Aorta (tissue), 5 donors: ENCODE data around the gene MIS18A. TPM values are rescaled to one million over a fixed set of nuclear protein-coding genes. Genes with fewer than 3 reads are reported as not detected.

Source experiments
- ATAC-seq: fragments of 200-7000 bp; cut with Tn5 transposase; one replicate; pipeline ENCODE4 v1.9.1; 2022; ENCODE audit warnings: moderate library complexity; ENCODE audit not compliant: low FRiP score
- DNase-seq, 2 donors: peaks; one replicate each; pipeline ENCODE4 v3.0.0-alpha.2; 2020
- H3K27ac ChIP-seq, 2 donors: one replicate each; pipeline ENCODE4 v1.5.1; 2013; ENCODE audit warnings: low read length in 2 of 2, mild to moderate bottlenecking in 2 of 2, moderate library complexity in 2 of 2, control low read depth in 1 of 2, inconsistent platforms in 1 of 2, low read depth in 1 of 2
- H3K27me3 ChIP-seq, 2 donors: one replicate each; pipeline ENCODE4 v1.6.1; 2013; ENCODE audit warnings: control low read depth in 1 of 2, low read length in 1 of 2, mild to moderate bottlenecking in 1 of 2, moderate library complexity in 1 of 2; ENCODE audit not compliant: insufficient read depth in 2 of 2, control insufficient read depth in 1 of 2
- H3K36me3 ChIP-seq, 2 donors: one replicate each; pipeline ENCODE4 v1.6.1; 2013; ENCODE audit warnings: control low read depth in 1 of 2, low read length in 1 of 2, mild to moderate bottlenecking in 1 of 2; ENCODE audit not compliant: insufficient read depth in 2 of 2, control insufficient read depth in 1 of 2
- H3K4me1 ChIP-seq, 2 donors: one replicate each; pipeline ENCODE4 v1.6.1; 2013; ENCODE audit warnings: low read length in 2 of 2, control low read depth in 1 of 2, mild to moderate bottlenecking in 1 of 2, moderate library complexity in 1 of 2; ENCODE audit not compliant: insufficient read depth in 2 of 2, control insufficient read depth in 1 of 2
- H3K4me3 ChIP-seq, 2 donors: one replicate each; pipeline ENCODE4 v1.5.1; 2013; ENCODE audit warnings: low read length in 2 of 2, control low read depth in 1 of 2, mild to moderate bottlenecking in 1 of 2
- H3K9me3 ChIP-seq: one replicate; pipeline ENCODE4 v1.6.1; 2013; ENCODE audit warnings: mild to moderate bottlenecking, low read length; ENCODE audit not compliant: control insufficient read depth
- WGBS, 2 donors: extraction: QIAGEN DNeasy Blood & Tissue Kit; methylation state at CpG; one replicate each; pipeline ENCODE4 v1.1.7; 2013; 5-methylcytosine and 5-hydroxymethylcytosine counted together
- intact Hi-C, 2 donors: fragments of 100-400 bp; cut with DNase I; formaldehyde crosslinking; loops; one replicate each; pipeline versions ENCODE4 v1.14.2 to v1.15.0; 2022
- polyA plus RNA-seq, 2 donors: library from polyadenylated mRNA; stranded (reverse); fragments of 200-250 nt; gene quantifications; one replicate each; pipeline ENCODE4 v1.2.3, GENCODE V29; 2013
- total RNA-seq, 2 donors: library from RNA; stranded (reverse); fragmentation: NEBNext Ultra II Directional; extraction: Animal tissue kit (Norgen Biotek cat#: 25700); gene quantifications; one replicate each; pipeline ENCODE4 v1.2.1, GENCODE V29; 2021
- donor health status: healthy with polysubstance abuse.
- donor health status: Bipolar disorder and iron deficiency.
- donor health status: DM: no; HTN: no; CAD: no.
- donor health status: DM: no; HTN: no; CAD: no.
- donor health status: DM: yes; HTN: yes; CAD: no.

Gene MIS18A
- total and polyA plus RNA-seq, 4 donors, result 3.3 to 5.5 (median 4.7) TPM

GRCh38 chr21:32300117-32300681 lies 21.4 kb upstream of the MIS18A start:
- no peaks in the 10 kb centered on the region for H3K36me3 ChIP-seq
- ATAC-seq (no peak), DNase-seq (no peak)
- H3K4me1 ChIP-seq, result no peaks in the 10 kb centered on the region
- WGBS, 2 donors, result 92% methylated on average over 41 of the region's 41 CpGs
- no peak overlapping the region for H3K27ac ChIP-seq
- intact Hi-C loops, result no loop called here
- no peaks in the 10 kb centered on the region for H3K9me3 ChIP-seq
- no peaks in the 10 kb centered on the region for H3K27me3 ChIP-seq
- H3K4me3 ChIP-seq, result no peak overlapping the region

GRCh38 chr21:32299695-32300094 lies 20.8 kb upstream of the MIS18A start:
- intact Hi-C loops, result no loop called here
- 83% methylated on average over 6 of the region's 6 CpGs for WGBS, 2 donors
- ATAC-seq, result no peak
- Histone ChIP-seq H3K4me1 (no peaks in the 10 kb centered on the region), H3K27ac (no peak overlapping the region), H3K27me3 (no peaks in the 10 kb centered on the region), H3K4me3 (no peak overlapping the region), H3K9me3 (no peaks in the 10 kb centered on the region), H3K36me3 (no peaks in the 10 kb centered on the region)
- no peak for DNase-seq

- Histone ChIP-seq H3K4me1 (no peaks in the 10 kb centered on the region), H3K4me3 (no peak within 1 kb of the TSS), H3K27ac (no peak within 1 kb of the TSS), H3K36me3 (no peaks in the 10 kb centered on the region), H3K27me3 (no peaks in the 10 kb centered on the region), H3K9me3 (no peaks in the 10 kb centered on the region)
- ATAC-seq (no peak), DNase-seq (no peak)
- WGBS, 2 donors, result 88 to 89% methylated on average over 14 of the region's 14 CpGs
- intact Hi-C loops, result no loop called here
These were observed 19.8 kb upstream of the MIS18A start, which contains the start of gene MRAP for GRCh38 chr21:32298658-32299081. MRAP (plus strand) TSS chr21:32298855; CDS start chr21:32298972, 117 bp downstream.

GRCh38 chr21:32298148-32298559 lies 19.3 kb upstream of the MIS18A start:
- Histone ChIP-seq H3K27ac (no peak overlapping the region), H3K9me3 (no peaks in the 10 kb centered on the region), H3K27me3 (no peaks in the 10 kb centered on the region), H3K36me3 (no peaks in the 10 kb centered on the region), H3K4me1 (no peaks in the 10 kb centered on the region), H3K4me3 (no peak overlapping the region)
- ATAC-seq (no peak), DNase-seq (no peak)
- 89 to 90% methylated on average over 6 of the region's 6 CpGs for WGBS, 2 donors
- intact Hi-C loops, result no loop called here

GRCh38 chr21:32297449-32297848 lies 18.6 kb upstream of the MIS18A start:
- intact Hi-C loops, result no loop called here
- WGBS, 2 donors, result 90 to 91% methylated on average over 7 of the region's 7 CpGs

GRCh38 chr21:32285476-32285875 lies 6.6 kb upstream of the MIS18A start:
- Histone ChIP-seq H3K4me1 (no peaks in the 10 kb centered on the region), H3K9me3 (no peaks in the 10 kb centered on the region), H3K4me3 (no peak overlapping the region), H3K36me3 (no peaks in the 10 kb centered on the region), H3K27me3 (no peaks in the 10 kb centered on the region), H3K27ac (no peak overlapping the region)
- DNase-seq, result no peak
- intact Hi-C loops, result no loop called here
- 95 to 96% methylated on average over 4 of the region's 4 CpGs for WGBS, 2 donors
- ATAC-seq, result no peak

More at GRCh38 chr21:32297449-32297848, 18.6 kb upstream of the MIS18A start:
- Histone ChIP-seq H3K9me3 (no peaks in the 10 kb centered on the region), H3K27me3 (no peaks in the 10 kb centered on the region), H3K36me3 (no peaks in the 10 kb centered on the region), H3K27ac (no peak overlapping the region), H3K4me1 (no peaks in the 10 kb centered on the region), H3K4me3 (no peak overlapping the region)
- ATAC-seq (no peak), DNase-seq (no peak)

GRCh38 chr21:32282992-32283391 lies 4.1 kb upstream of the MIS18A start:
- no peak for DNase-seq

GRCh38 chr21:32281531-32281930 lies 2.7 kb upstream of the MIS18A start:
- H3K36me3 ChIP-seq, result no peaks in the 10 kb centered on the region
- no peak overlapping the region for H3K4me3 ChIP-seq
- no peak overlapping the region for H3K27ac ChIP-seq
- H3K27me3 ChIP-seq, result no peaks in the 10 kb centered on the region
- intact Hi-C loops, result no loop called here
- no peak for DNase-seq
- WGBS, 2 donors, result 92% methylated on average over 7 of the region's 7 CpGs
- ATAC-seq, result no peak
- H3K9me3 ChIP-seq, result no peaks in the 10 kb centered on the region
- H3K4me1 ChIP-seq, result no peaks in the 10 kb centered on the region

More at GRCh38 chr21:32282992-32283391, 4.1 kb upstream of the MIS18A start:
- no peaks in the 10 kb centered on the region for H3K9me3 ChIP-seq
- H3K4me3 ChIP-seq, result no peak overlapping the region
- 77 to 86% methylated on average over 6 of the region's 6 CpGs for WGBS, 2 donors
- intact Hi-C loops, result no loop called here
- ATAC-seq, result no peak
- H3K27ac ChIP-seq, result no peak overlapping the region
- no peaks in the 10 kb centered on the region for H3K27me3 ChIP-seq
- no peaks in the 10 kb centered on the region for H3K4me1 ChIP-seq
- H3K36me3 ChIP-seq, result no peaks in the 10 kb centered on the region

- Histone ChIP-seq H3K4me3 (peak overlapping the region; percentile 70 to 80), H3K9me3 (no peaks in the 10 kb centered on the region), H3K27ac (no peak overlapping the region), H3K27me3 (no peaks in the 10 kb centered on the region), H3K36me3 (no peaks in the 10 kb centered on the region), H3K4me1 (no peaks in the 10 kb centered on the region)
- no peak for DNase-seq
- ATAC-seq, result no peak
- 3 to 5% methylated on average over 10 of the region's 10 CpGs for WGBS, 2 donors
- intact Hi-C loops, result loop anchor here in 1 of 2 donors (10.0 kb wide), 1 partner anchor 615 kb away; no protein-coding TSS in a partner anchor
These were observed 480 bp upstream of the MIS18A start for GRCh38 chr21:32279377-32279680.
